ENCODE data around the gene CMPK2.

CMPK2 gene

DNA sequence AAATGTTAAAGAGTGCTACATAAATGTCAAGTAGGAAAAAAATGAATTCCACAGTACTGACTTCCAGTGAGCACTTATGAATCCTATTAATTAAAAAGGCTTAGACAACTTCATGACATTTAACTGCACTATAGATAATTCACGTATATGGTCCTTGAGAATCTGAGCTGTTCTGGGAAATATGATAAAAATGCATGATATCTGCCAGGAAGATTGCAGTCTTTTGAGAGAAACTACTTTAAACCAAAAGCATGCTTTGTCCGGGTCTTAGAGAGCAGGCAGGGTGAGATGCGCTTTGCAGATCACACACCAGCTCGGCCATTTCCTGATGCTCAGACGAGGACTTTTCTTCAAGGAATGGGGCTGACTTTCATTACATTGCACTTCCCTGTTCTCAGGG lies 42.6 kb downstream of the CMPK2 start:
- no peaks in the 10 kb centered on the region for H3K79me2 ChIP-seq (ENCODE audit: insufficient read depth, low read length)
- H3K4me3 ChIP-seq (ENCODE audit: low read length, poor library complexity, severe bottlenecking): no peak overlapping the region
- no peak overlapping the region for H3K4me2 ChIP-seq (ENCODE audit: low read depth, low read length, poor library complexity, severe bottlenecking)
- no peaks in the 10 kb centered on the region for H3K9me2 ChIP-seq (replicated peaks; ENCODE audit: low read depth, low read length)
- no peak overlapping the region for H2AFZ ChIP-seq (ENCODE audit: low read length)
- no peaks in the 10 kb centered on the region for H3K36me3 ChIP-seq (ENCODE audit: insufficient read depth, low read length)
- H3K4me1 ChIP-seq (ENCODE audit: insufficient read depth, low read length, poor library complexity, severe bottlenecking): peaks cover 19% of the 10 kb centered on the region
- no peaks in the 10 kb centered on the region for H3K9me3 ChIP-seq (ENCODE audit: insufficient read depth, low read depth, low read length)
- H4K20me1 ChIP-seq (ENCODE audit: insufficient read depth, low read length, poor library complexity, severe bottlenecking): no peaks in the 10 kb centered on the region
- TF ChIP-seq, protein P1, sequence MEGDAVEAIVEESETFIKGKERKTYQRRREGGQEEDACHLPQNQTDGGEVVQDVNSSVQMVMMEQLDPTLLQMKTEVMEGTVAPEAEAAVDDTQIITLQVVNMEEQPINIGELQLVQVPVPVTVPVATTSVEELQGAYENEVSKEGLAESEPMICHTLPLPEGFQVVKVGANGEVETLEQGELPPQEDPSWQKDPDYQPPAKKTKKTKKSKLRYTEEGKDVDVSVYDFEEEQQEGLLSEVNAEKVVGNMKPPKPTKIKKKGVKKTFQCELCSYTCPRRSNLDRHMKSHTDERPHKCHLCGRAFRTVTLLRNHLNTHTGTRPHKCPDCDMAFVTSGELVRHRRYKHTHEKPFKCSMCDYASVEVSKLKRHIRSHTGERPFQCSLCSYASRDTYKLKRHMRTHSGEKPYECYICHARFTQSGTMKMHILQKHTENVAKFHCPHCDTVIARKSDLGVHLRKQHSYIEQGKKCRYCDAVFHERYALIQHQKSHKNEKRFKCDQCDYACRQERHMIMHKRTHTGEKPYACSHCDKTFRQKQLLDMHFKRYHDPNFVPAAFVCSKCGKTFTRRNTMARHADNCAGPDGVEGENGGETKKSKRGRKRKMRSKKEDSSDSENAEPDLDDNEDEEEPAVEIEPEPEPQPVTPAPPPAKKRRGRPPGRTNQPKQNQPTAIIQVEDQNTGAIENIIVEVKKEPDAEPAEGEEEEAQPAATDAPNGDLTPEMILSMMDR (conservative IDR thresholded peaks at IDR 0.05; ENCODE audit: low read length): no peak
- no peak for TF ChIP-seq EZH2phosphoT487 (IDR thresholded peaks at IDR 0.05; ENCODE audit: borderline replicate concordance)
- no peak overlapping the region for H3K9ac ChIP-seq (ENCODE audit: low read depth, low read length, poor library complexity, severe bottlenecking)
- H3F3A ChIP-seq (ENCODE audit: low read depth): no peaks in the 10 kb centered on the region
- H3K27me3 ChIP-seq (ENCODE audit: insufficient read depth, low read length, poor library complexity, severe bottlenecking): no peaks in the 10 kb centered on the region

DNA sequence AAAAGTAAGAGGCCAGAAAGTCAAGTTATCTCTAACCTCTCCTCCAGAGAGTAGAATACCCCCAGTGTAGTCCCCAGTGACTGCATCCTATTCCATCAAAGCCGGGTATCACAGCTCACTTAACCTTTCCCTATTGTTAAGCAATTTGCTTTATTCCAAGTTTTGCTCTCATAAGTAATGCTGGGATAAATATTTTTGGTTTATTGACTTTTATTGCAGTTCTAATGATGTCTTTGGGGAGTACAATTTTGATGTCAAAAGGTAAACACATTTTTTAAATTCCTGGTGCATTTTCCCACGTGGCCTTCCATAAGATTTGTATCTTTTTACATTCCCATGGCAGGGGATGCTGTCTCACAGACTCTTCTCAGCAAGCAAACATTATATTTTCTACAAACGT lies 43.3 kb downstream of the CMPK2 start:
- Histone ChIP-seq H3K4me1 (ENCODE audit: insufficient read depth, low read length, poor library complexity, severe bottlenecking) (peaks cover 12% of the 10 kb centered on the region), H3K27me3 (ENCODE audit: insufficient read depth, low read length, poor library complexity, severe bottlenecking) (no peaks in the 10 kb centered on the region), H3K4me3 (ENCODE audit: low read length, poor library complexity, severe bottlenecking) (no peak overlapping the region), H3K9ac (ENCODE audit: low read depth, low read length, poor library complexity, severe bottlenecking) (no peak overlapping the region), H2AFZ (ENCODE audit: low read length) (no peak overlapping the region), H3K9me2 (replicated peaks; ENCODE audit: low read depth, low read length) (no peaks in the 10 kb centered on the region), H3F3A (ENCODE audit: low read depth) (no peaks in the 10 kb centered on the region), H3K79me2 (ENCODE audit: insufficient read depth, low read length) (no peaks in the 10 kb centered on the region), H3K4me2 (ENCODE audit: low read depth, low read length, poor library complexity, severe bottlenecking) (no peak overlapping the region), H4K20me1 (ENCODE audit: insufficient read depth, low read length, poor library complexity, severe bottlenecking) (no peaks in the 10 kb centered on the region), H3K36me3 (ENCODE audit: insufficient read depth, low read length) (no peaks in the 10 kb centered on the region), H3K9me3 (ENCODE audit: insufficient read depth, low read depth, low read length) (no peaks in the 10 kb centered on the region)
- TF ChIP-seq, protein P1 (conservative IDR thresholded peaks at IDR 0.05; ENCODE audit: low read length): no peak
- TF ChIP-seq EZH2phosphoT487 (IDR thresholded peaks at IDR 0.05; ENCODE audit: borderline replicate concordance): no peak

- no peaks in the 10 kb centered on the region for H3K79me2 ChIP-seq (ENCODE audit: insufficient read depth, low read length)
- no peaks in the 10 kb centered on the region for H4K20me1 ChIP-seq (ENCODE audit: insufficient read depth, low read length, poor library complexity, severe bottlenecking)
- H3F3A ChIP-seq (ENCODE audit: low read depth): no peaks in the 10 kb centered on the region
- no peaks in the 10 kb centered on the region for H3K9me2 ChIP-seq (replicated peaks; ENCODE audit: low read depth, low read length)
- TF ChIP-seq, protein P1 (conservative IDR thresholded peaks at IDR 0.05; ENCODE audit: low read length): no peak
- TF ChIP-seq EZH2phosphoT487 (IDR thresholded peaks at IDR 0.05; ENCODE audit: borderline replicate concordance): no peak
- H2AFZ ChIP-seq (ENCODE audit: low read length): no peak overlapping the region
- no peaks in the 10 kb centered on the region for H3K9me3 ChIP-seq (ENCODE audit: insufficient read depth, low read depth, low read length)
- peaks cover 4% of the 10 kb centered on the region for H3K4me1 ChIP-seq (ENCODE audit: insufficient read depth, low read length, poor library complexity, severe bottlenecking)
- no peak overlapping the region for H3K9ac ChIP-seq (ENCODE audit: low read depth, low read length, poor library complexity, severe bottlenecking)
- no peaks in the 10 kb centered on the region for H3K27me3 ChIP-seq (ENCODE audit: insufficient read depth, low read length, poor library complexity, severe bottlenecking)
- H3K4me3 ChIP-seq (ENCODE audit: low read length, poor library complexity, severe bottlenecking): no peak overlapping the region
- no peak overlapping the region for H3K4me2 ChIP-seq (ENCODE audit: low read depth, low read length, poor library complexity, severe bottlenecking)
- no peaks in the 10 kb centered on the region for H3K36me3 ChIP-seq (ENCODE audit: insufficient read depth, low read length)
Observed at GRCh38 chr2:6820903-6821584, 44.7 kb downstream of the CMPK2 start.
